GM21529 (cell line): ENCODE data around the gene HEMK1.

Source experiments
- ATAC-seq: cut with Tn5 transposase; IDR thresholded peaks from one replicate; pipeline ENCODE4 v1.9.1; 2021; ENCODE audit not compliant: unreplicated experiment

The HEMK1 gene

DNA sequence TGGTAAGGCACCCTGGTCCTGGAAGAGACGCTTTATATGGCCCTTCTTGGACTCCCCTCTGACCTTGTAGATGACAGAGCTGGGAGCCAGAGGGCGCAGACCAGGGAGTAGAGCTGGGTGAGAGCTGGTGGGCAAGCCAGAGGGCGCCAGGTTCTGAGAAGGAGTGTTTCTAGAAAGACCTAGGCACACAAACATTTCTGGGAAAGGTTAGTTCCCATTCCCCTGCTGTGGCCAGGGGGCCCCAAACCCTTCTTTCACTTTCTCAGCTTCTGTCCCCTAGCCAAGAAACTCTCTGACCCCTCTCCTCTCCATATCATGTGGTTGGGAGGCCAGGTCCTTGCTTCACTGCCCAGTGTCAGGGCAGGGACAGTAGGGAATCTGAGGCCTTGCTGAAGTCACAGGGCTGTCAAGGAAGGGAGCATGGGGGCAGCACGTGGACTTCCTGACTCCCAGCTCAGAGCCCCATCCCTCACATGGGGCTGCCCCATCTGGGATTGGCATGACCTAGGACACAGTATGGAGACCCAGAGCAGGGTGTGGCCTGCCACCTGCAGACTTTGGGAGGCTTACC lies 3.6 kb downstream of the HEMK1 start:
- no peak for ATAC-seq

DNA sequence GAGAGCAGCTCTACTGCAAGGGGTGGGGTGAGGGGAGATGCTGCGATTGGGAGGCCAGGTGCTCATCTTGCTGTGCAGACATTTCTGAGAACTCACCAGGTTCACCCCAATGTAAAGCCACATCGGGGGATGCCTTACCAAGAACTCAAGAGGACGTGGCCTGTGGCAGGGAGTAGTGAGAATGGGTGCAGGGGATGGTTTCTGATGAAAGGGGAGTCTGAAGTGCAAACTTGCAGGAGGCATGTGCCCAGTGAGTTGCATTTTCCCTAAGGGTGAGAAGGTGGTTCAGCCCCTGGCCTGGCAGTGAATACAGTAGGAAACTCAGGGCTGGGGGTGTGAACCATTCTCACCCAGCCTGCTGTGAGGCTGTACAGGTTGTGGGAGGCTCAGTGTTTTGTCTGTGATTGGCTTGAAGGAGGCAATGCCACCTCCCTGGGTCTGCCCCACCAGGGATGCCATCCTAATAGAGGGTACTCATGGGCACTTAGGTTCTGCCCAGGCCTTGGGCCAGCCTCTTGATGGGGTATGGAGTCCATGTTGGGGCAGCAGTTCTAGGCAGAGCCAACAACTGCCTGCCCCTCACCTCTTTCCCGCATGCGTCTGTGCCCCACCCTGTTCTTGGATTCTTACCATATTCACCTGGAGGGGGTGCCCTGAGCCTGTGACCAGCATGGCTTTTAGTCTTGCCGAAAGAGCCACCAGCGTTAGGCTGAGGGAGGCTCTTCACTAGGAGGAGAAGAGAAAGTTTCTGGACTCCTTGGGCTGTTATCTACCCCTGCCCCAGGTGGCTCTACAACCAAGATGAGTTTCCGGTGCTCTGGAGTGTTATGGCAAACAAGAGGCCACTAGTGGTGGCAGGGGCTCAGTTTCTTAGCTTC lies 4.5 kb downstream of the HEMK1 start:
- ATAC-seq: no peak

DNA sequence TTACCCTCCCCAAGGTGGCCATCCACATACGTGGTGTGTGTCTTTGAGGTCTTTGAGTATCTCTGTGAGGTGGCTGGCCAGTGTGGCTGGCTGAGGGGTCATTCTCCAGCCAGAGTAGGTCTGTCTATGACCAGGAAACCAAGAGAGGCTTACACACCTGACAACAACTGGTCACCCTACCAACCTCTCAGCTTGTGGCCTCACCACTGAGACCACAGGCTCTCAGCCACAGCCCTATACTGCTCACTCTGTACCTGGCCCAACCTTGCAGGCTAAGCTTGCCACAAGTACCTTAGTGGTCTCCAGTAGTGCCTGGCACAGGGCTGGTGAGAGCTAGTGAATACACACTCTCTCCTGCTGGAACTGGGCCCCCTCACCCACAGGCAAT lies 5.1 kb downstream of the HEMK1 start:
- ATAC-seq: no peak

DNA sequence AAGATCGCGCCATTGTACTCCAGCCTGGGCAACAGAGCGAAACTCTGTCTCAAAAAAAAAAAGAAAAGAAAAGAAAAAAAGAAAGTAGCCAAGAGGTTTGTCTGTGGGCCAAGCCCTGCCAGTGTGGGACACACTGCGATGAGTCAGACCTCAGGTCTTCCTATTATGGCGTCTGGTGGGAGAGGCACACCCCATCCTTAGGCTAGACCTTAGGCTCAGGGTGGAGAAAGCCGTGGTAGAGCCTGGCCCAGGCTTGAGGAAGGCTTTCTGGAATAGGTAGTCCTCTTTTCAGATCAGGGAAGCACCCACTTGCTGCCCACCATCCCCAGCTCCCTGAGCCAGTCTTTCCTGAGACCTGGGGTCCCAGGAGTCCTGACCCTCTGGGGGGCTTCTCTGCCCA lies 6.0 kb downstream of the HEMK1 start:
- ATAC-seq: no peak

DNA sequence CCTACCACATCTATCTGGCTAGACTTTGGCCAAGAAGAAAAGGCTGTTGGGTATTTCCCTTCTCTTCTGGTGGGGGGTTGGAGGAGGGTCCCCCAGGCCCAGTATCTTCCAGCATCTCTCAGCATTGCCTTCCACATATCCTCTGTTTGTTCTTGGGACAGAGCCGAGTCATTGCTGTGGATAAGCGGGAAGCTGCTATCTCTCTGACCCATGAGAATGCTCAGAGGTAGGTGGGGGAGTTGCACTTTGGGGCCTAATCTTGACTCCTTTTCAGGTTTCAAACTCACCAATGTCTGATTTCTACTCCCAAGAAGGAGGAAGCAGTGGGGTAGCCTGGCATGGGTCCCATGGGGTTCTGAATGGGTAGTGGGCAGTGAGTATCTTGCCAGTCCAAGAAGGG lies 8.0 kb downstream of the HEMK1 start:
- no peak for ATAC-seq

DNA sequence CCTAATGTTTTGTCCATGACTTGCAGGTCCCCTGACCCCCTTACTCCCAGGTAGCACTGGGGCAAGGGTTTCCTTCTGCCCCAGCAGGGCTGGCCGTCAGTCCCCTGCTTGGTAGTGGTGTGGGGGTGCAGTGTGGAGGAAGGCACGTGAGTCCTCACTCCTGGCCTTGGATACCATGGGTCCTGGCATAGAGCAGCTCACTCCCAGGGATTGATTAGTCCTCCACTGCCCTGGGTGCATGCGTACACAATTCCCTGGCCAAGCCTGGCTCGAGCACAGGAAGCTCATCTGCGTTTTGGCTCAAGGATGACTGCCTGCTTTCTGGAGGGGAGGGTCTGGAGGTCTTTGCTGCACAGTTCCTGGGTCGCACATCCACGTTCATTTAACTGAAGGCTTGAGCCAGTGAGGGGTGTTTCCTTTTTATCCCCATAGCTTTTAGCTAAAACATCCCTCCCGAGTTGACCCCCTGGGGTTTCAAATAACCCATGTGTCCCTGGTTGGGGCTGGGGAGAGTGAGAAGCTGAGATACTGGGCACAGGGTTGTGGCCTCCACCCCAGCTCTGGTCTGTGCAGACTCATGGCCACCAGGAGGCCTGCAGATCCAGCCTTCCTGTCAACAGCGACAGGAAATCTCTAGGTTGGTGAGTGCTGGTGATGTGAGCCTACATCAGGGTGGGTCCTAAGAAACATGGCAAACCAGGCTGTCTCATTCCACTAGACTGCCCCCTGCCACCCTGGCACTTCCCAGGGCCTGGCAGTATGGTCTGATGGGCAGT lies 11.5 kb downstream of the HEMK1 start:
- no peak for ATAC-seq

DNA sequence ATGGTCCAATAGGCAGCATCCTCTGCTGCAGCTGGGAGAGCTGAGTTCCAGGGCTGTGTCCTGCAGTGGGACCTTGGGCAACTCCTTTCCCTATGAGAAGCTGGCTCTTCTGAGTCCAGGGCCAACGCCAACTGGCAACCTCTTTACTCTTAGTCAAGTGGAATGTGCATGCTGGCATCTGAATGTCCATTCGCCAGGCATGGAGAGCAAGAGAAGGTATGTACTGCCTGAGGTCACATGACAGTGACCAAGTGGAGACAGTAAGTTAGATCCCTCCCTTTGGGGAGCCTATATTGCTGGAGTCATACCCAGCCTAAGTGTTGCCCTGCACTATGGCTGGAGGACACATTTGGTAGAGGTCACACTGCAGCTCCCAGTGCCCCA lies 12.1 kb downstream of the HEMK1 start:
- no peak for ATAC-seq

DNA sequence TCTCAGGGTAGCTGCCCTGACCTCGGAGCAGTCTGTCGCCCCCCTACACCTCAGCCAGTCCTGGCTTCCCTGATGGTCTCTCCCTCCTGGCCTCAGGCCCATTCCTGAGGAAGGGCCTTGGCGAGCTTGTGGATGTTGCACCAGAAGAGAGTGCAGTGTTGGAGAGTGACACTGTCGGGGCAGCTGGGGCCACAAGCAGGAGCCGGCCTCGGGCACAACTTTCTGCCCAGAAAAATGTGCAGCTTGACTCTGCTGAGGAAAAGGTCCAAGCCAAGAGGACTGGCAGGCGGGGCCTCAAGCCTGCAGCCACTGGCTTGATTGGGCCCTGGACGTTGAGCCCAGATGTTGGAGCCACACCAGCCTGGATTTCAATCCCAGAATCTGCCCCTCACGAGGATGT lies 12.8 kb downstream of the HEMK1 start:
- no peak for ATAC-seq

DNA sequence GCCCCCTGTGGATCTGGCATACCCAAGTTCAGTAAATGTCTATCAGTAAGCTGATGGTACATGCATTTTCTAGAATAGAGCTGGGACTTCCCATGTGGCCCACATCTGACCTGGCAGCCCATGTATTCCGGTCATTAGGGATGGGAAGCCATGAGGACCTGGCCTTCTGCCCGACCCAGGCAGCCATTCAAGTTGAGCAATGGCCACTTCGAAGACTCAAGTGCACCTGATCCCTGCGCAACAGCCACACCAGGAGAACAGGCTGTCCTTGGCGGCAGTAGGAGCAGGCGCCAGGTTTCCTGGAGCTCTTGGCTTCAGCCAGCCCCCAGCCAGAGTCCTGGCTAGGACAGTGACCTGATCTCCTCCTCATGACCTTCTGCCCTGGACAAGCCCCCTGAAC lies 14.6 kb downstream of the HEMK1 start:
- ATAC-seq: no peak

DNA sequence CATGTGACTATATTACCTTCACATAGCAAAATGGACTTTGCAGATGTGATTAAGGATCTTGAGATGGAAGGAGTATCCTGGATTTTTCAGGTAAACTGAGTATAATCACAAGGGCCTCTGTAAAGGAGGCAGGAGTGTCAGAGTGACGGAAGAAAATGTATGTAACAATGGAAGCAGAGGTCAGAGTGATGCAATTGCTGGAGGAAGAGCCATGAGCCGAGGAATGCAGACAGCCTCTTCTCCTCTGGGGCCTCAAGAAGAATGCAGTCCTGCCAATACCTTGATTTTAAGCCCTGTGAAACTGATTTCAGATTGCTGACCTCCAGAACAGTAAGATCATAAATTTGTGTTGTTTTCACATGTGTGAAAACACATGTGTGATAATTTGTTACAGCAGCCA lies 15.1 kb downstream of the HEMK1 start:
- no peak for ATAC-seq

DNA sequence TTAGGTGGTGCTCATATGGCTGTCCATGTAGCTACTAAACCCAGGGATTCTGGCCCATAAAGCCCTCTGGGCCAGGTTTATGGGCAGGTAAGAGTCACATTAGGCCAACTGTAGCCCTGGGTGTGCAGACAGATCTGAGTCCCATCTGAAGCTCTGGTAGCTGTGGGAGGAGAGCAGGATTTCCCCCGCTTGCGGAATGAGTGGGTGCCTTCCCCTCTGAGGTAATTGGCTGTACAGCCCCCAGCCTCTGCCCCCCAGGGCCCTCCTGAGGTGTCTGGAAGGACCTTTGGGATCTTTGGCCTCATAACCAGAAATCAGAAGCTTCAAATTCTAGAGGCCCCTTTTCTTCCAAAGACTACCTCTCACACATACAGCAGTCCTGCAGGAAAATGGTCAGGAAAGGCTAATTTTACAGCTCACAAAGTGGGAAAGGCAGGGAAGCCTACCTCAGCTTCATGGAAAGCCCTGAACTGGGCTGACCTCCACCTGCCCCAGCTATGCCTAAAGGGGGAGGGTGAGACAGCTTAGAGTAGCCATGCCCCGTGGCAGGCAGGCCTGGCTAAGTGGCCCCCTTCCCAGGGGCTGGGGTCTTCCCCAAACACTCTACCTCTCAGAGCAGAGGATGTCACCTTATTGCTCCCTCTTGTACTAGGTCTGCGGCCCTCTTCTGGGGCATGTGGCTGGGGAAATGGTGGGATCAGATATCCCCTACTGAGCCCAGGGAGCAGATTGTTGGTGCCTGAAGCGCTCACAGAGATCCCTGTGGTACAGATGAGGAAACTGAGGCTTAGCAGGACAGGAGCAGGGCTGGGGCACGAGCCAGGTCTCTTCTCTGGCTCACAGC lies 16.8 kb downstream of the HEMK1 start:
- no peak for ATAC-seq

DNA sequence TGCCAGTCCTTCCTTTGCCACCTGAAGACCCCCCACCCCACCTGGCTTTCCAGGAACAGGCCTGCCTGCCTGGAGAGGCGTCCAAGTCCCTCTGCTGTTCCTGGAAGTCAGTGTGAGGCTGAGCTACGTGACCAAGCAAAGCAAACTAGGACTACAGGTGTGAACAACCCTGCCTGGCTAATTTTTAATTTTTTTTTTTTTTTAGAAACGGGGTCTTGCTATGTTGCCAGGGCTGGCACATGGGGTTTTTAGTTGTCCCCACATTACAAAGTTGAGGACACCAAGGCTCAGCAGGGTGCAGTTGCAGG lies 17.4 kb downstream of the HEMK1 start:
- ATAC-seq: no peak

DNA sequence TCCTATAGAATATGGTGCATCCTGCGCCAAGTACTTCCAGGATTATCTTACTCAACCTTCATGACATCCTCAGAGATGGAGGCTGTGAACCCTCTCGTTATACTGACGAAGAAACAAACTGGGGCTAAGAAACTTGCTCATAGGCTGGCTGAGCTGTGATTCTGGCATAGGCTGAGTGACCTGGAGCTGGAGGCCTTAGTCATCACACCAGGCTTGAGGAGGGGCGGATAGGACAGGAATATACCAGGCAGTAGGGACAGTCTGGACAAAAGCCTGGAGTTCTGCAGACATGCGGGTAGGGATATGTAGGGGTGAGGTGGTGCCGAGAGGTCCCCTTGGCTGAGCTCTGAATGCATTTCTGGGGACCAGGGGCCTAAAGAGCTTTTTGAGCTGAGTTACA lies 18.1 kb downstream of the HEMK1 start:
- ATAC-seq: no peak

DNA sequence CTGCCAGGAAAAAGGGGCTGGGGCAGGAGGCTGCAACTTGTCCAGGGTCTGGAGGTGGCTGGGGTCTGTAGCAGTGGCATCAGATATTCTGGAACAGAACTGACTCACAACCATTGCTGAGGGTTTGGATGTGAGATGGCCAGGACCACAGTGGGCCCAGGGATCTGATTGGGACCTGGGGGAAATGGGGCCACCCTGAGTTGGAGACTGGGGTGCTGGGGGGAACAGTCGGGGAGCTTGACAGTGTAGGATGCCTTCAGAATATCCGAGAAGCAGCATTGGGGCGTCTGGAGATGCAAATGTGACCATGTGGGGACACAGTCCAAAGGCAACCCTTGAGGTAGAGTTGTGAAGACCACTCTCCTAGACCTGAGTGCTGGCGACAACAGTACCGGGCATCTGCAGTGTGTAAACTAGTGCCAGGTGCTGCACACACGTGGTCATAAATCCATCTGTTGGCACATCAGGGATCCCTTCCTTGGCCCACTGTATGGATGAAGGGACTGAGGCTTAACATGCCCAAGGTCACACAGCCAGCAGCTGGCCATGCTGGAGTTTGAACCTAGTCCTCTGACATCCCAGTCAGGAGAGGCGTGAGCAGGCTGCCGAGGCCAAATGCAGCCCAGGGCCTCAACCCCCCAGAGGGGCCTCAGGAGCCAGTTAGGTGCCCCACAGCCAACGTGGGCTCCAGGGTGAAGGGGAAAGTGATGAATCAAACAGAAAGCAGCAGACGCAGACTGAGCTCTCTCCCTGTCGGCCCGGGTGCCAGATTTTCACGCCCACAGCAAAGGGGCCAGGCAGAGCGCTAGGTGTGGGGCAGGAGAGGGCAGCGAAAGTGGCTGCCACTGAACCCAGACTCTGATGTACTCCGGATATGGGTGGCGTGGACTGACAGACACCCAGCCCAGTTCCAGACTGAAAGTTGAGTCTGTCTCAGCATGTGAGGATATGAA lies 18.8 kb downstream of the HEMK1 start:
- peak; percentile 41 for ATAC-seq

DNA sequence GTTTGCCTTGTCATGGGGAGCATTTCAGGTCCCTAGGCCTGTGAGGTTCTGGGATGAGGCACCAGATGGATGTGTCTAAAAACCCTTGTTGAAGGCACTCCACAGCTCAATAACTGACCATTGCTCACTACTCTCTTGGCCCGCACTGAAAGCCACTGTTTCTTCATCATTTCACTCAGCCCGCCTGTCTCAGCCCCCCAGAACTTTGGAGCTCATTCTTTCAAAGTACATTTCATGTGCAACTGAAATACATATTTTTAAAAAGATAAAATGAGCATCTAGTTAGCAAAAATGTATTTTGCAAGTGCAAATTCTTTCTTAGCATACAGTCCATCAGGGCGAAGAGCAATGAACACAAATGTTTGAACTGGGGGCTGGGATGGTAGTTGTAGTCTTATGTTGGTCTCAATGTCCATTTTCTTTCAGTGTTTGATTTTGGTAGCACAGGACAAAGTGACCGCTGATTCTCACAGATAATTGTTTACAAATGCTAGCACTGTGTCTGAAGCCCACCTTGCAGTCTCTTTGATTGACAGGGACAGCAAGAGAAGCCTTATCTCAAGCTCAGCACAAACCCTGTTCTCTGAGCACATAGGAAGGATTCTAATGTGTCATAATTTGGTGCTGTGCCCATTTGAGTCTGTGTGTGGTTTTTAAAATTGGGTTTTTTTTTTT lies 19.6 kb downstream of the HEMK1 start:
- ATAC-seq: no peak

DNA sequence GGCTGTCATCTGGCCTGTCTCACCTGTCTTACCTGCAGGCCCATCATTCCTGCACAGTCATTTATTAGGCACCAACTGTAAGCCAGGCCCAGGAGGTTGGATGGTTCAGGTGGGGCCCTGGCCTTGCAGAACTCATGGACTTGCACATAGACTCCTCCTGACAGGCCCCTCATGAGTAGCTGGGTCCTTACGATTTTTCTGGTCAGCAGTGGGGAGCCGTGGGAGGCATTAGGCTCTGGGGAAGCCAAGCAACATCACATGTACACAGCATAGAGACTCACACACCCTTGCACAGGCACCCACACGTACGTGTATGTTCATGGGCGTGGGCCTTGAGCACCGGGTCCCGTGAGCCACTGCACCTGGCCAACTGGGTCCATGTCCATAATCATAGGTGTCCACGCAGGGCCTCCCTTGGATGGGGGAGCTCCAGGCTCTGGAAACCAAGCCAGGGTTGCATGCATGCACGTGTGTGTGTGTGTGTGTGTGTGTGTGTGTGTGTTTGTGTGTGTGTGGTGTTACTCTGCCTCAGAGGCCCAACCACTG lies 21.9 kb downstream of the HEMK1 start:
- peak; percentile 8 for ATAC-seq

DNA sequence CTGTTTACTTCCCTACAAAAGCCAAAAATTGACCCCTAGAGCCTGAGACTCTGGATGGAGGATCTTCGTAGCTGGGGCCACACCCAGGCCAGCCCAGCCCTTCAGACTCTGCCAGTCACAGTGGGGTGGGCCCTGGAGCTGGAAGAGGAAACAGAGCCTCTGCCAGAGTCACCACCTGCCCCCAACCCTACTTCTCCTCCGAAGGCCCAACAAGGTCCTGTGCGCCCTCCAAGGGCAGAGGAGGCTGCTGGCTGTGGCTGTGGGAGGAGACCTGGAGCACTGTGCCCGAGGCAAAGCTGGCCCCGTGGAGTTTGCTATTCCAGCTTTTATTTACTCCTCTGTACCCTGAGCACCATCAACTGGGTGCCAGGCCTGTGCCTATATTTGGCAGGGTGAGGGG lies 23.2 kb downstream of the HEMK1 start:
- ATAC-seq: no peak

DNA sequence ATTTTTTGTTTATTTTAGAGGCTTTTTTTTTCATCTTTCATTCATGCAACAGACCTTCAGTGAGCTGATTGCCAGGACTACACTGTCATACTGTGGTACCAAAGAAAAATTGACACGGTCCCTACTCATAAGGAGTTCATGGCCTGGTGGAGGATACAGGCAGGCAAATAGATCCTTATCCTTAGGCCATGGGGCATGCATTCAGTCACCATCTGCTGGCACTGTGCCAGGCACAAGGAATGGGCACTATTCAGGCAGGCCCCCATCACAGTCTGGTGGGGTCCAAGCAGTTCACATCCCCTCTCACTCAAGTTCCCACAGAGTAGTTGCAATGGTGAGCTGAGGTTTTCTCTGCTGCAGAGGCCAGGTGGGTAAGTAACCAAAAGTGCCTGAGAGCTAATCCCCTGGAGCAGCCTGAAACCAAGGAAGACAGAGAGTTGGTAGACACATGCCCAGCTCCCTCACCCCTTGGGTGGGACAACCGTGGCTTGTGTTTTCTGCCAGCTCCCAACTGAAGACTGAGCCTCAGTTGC lies 25.0 kb downstream of the HEMK1 start:
- no peak for ATAC-seq

DNA sequence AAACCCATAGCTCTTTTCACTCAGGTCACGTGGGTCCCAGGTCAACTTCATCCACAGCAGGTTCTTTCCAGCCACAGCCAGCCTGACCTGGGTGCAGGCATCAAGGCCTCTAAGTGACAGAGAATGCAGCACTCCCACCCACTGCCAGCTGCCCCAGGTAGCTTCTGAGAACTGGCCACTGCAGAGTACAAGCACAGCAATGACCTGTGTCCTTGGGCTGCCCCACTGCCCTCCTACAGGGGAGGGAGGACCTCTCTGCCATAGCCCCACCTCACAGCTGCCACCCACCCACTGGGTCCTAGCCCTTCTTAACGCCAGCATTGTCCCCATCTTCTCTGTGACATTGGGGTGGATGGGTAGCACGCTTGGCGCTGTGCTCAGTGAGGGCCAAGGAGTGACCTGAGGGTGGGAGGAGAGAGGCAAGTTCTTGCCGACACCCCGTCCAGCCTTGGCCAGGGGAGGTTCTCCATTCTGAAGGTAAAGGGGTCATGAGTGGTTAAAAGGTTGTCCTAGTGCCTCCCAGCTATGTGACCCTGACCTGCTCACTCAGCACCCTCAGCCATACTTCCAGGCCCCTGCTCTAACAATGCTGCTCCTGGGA lies 29.9 kb downstream of the HEMK1 start:
- ATAC-seq: no peak
